Measurements from ENCODE around the gene SLC38A10.

The SLC38A10 gene

GRCh38 chr17:81222906-81223761, 72.0 kb downstream of the SLC38A10 start, which contains the start of gene CEP131:
Gene CEP131 (minus strand): TSS chr17:81222965. CDS start chr17:81220056, 2,909 bp downstream.
- peak; percentile 98 for DNase-seq

GRCh38 chr17:81222620-81222905, 72.5 kb downstream of the SLC38A10 start:
- DNase-seq = no peak

GRCh38 chr17:81221842-81222619, 73.1 kb downstream of the SLC38A10 start:
- no peak for DNase-seq

GRCh38 chr17:81221371-81221841, 73.7 kb downstream of the SLC38A10 start:
- no peak for DNase-seq

- no peak for DNase-seq
Observed at GRCh38 chr17:81219476-81220180, 75.5 kb downstream of the SLC38A10 start.

- DNase-seq = no peak
Observed at GRCh38 chr17:81218991-81219390, 76.1 kb downstream of the SLC38A10 start.

- DNase-seq = no peak
Observed at GRCh38 chr17:81218459-81218858, 76.6 kb downstream of the SLC38A10 start.

- no peak for DNase-seq
Observed at GRCh38 chr17:81217491-81217890, 77.6 kb downstream of the SLC38A10 start.

GRCh38 chr17:81213978-81214377, 81.1 kb downstream of the SLC38A10 start:
- no peak for DNase-seq

- no peak for DNase-seq
Observed at GRCh38 chr17:81212365-81212764, 82.7 kb downstream of the SLC38A10 start.

- no peak for DNase-seq
Observed at GRCh38 chr17:81210868-81211267, 84.2 kb downstream of the SLC38A10 start.

- DNase-seq = no peak
Observed at GRCh38 chr17:81210466-81210865, 84.6 kb downstream of the SLC38A10 start.

- no peak for DNase-seq
Observed at GRCh38 chr17:81209141-81209540, 86.0 kb downstream of the SLC38A10 start.

GRCh38 chr17:81208651-81209050, 86.5 kb downstream of the SLC38A10 start:
- DNase-seq = no peak

- DNase-seq = no peak
Observed at GRCh38 chr17:81207610-81208581, 87.2 kb downstream of the SLC38A10 start.

GRCh38 chr17:81206657-81207056, 88.5 kb downstream of the SLC38A10 start:
- DNase-seq = no peak

- DNase-seq = no peak
Observed at GRCh38 chr17:81206166-81206565, 88.9 kb downstream of the SLC38A10 start.

- no peak for DNase-seq
Observed at GRCh38 chr17:81204578-81204977, 90.5 kb downstream of the SLC38A10 start.

- DNase-seq = no peak
Observed at GRCh38 chr17:81203136-81203535, 92.0 kb downstream of the SLC38A10 start.

- DNase-seq = no peak
Observed at GRCh38 chr17:81202318-81202717, 92.8 kb downstream of the SLC38A10 start.

- peak; percentile 40 for DNase-seq
Observed at GRCh38 chr17:81200695-81201580, 94.2 kb downstream of the SLC38A10 start.

Measured in GDM1 (cell line).